ENCODE measurements around the gene ZNF26.

Gene ZNF26

DNA sequence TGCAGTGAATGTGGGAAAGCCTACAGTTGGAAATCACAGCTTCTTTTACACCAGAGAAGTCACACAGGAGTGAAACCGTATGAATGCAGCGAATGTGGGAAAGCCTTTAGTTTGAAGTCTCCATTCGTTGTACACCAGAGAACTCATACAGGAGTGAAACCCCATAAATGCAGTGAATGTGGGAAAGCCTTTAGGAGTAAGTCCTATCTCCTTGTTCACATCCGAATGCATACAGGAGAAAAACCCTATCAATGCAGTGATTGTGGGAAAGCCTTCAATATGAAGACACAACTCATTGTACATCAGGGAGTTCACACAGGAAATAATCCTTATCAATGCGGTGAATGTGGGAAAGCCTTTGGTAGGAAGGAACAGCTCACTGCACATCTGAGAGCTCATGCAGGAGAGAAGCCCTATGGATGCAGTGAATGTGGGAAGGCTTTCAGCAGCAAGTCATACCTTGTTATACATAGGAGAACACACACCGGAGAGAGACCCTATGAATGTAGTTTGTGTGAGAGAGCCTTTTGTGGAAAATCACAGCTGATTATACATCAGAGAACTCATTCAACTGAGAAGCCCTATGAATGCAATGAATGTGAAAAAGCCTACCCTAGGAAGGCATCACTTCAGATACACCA, 24.6 kb downstream of the ZNF26 start:
- Histone ChIP-seq H3K79me2 (ENCODE audit: low read length) (no peaks in the 10 kb centered on the region), H3K9ac (ENCODE audit: low read length) (no peak overlapping the region), H3K9me3 (replicated peaks; ENCODE audit: insufficient read depth, low read length) (no peaks in the 10 kb centered on the region), H3K4me3 (ENCODE audit: low read length) (no peak overlapping the region), H3K9me2 (replicated peaks; ENCODE audit: insufficient read depth, low read length) (no peaks in the 10 kb centered on the region), H4K20me1 (ENCODE audit: insufficient read depth, low read length) (no peaks in the 10 kb centered on the region), H3K27me3 (replicated peaks; ENCODE audit: insufficient read depth, low read length) (no peaks in the 10 kb centered on the region), H3K27ac (ENCODE audit: low read length) (no peak overlapping the region), H3K4me2 (ENCODE audit: low read depth, low read length) (no peak overlapping the region), H3K4me1 (ENCODE audit: low read length) (no peaks in the 10 kb centered on the region), H3F3A (ENCODE audit: insufficient read depth, low read length) (no peaks in the 10 kb centered on the region), H2AFZ (ENCODE audit: low read length) (no peak overlapping the region), H3K36me3 (replicated peaks; ENCODE audit: insufficient read depth, low read length) (peaks cover 7% of the 10 kb centered on the region)
- DNase-seq: no peak
- TF ChIP-seq, protein P1, sequence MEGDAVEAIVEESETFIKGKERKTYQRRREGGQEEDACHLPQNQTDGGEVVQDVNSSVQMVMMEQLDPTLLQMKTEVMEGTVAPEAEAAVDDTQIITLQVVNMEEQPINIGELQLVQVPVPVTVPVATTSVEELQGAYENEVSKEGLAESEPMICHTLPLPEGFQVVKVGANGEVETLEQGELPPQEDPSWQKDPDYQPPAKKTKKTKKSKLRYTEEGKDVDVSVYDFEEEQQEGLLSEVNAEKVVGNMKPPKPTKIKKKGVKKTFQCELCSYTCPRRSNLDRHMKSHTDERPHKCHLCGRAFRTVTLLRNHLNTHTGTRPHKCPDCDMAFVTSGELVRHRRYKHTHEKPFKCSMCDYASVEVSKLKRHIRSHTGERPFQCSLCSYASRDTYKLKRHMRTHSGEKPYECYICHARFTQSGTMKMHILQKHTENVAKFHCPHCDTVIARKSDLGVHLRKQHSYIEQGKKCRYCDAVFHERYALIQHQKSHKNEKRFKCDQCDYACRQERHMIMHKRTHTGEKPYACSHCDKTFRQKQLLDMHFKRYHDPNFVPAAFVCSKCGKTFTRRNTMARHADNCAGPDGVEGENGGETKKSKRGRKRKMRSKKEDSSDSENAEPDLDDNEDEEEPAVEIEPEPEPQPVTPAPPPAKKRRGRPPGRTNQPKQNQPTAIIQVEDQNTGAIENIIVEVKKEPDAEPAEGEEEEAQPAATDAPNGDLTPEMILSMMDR (IDR thresholded peaks at IDR 0.05; ENCODE audit: low read length): no peak
- no peak for TF ChIP-seq EZH2 (optimal IDR thresholded peaks at IDR 0.05; ENCODE audit: low read depth, low read length)
- no peak for TF ChIP-seq EZH2phosphoT487 (IDR thresholded peaks at IDR 0.05; ENCODE audit: low read length)

GRCh38 chr12:133023566-133023965, 37.4 kb downstream of the ZNF26 start:
- Histone ChIP-seq H3K4me2 (ENCODE audit: low read depth, low read length) (no peak overlapping the region), H3K9ac (ENCODE audit: low read length) (no peak overlapping the region), H4K20me1 (ENCODE audit: insufficient read depth, low read length) (no peaks in the 10 kb centered on the region), H3K79me2 (ENCODE audit: low read length) (no peaks in the 10 kb centered on the region), H3K27me3 (replicated peaks; ENCODE audit: insufficient read depth, low read length) (no peaks in the 10 kb centered on the region), H3K4me3 (ENCODE audit: low read length) (no peak overlapping the region), H3F3A (ENCODE audit: insufficient read depth, low read length) (no peaks in the 10 kb centered on the region), H2AFZ (ENCODE audit: low read length) (no peak overlapping the region), H3K9me3 (replicated peaks; ENCODE audit: insufficient read depth, low read length) (no peaks in the 10 kb centered on the region), H3K4me1 (ENCODE audit: low read length) (no peaks in the 10 kb centered on the region), H3K27ac (ENCODE audit: low read length) (no peak overlapping the region), H3K9me2 (replicated peaks; ENCODE audit: insufficient read depth, low read length) (no peaks in the 10 kb centered on the region), H3K36me3 (replicated peaks; ENCODE audit: insufficient read depth, low read length) (no peaks in the 10 kb centered on the region)
- no peak for DNase-seq
- TF ChIP-seq EZH2 (optimal IDR thresholded peaks at IDR 0.05; ENCODE audit: low read depth, low read length) (no peak), EZH2phosphoT487 (IDR thresholded peaks at IDR 0.05; ENCODE audit: low read length) (no peak)
- TF ChIP-seq, protein P1 (IDR thresholded peaks at IDR 0.05; ENCODE audit: low read length): no peak

- Histone ChIP-seq H3K9me2 (replicated peaks; ENCODE audit: insufficient read depth, low read length) (no peaks in the 10 kb centered on the region), H3K36me3 (replicated peaks; ENCODE audit: insufficient read depth, low read length) (no peaks in the 10 kb centered on the region), H3K4me2 (ENCODE audit: low read depth, low read length) (no peak overlapping the region), H3K9me3 (replicated peaks; ENCODE audit: insufficient read depth, low read length) (no peaks in the 10 kb centered on the region), H3K4me1 (ENCODE audit: low read length) (no peaks in the 10 kb centered on the region), H3K4me3 (ENCODE audit: low read length) (no peak overlapping the region), H3K27ac (ENCODE audit: low read length) (no peak overlapping the region), H3K79me2 (ENCODE audit: low read length) (no peaks in the 10 kb centered on the region), H3F3A (ENCODE audit: insufficient read depth, low read length) (no peaks in the 10 kb centered on the region), H3K27me3 (replicated peaks; ENCODE audit: insufficient read depth, low read length) (no peaks in the 10 kb centered on the region), H4K20me1 (ENCODE audit: insufficient read depth, low read length) (no peaks in the 10 kb centered on the region), H3K9ac (ENCODE audit: low read length) (no peak overlapping the region), H2AFZ (ENCODE audit: low read length) (no peak overlapping the region)
- TF ChIP-seq EZH2 (optimal IDR thresholded peaks at IDR 0.05; ENCODE audit: low read depth, low read length) (no peak), EZH2phosphoT487 (IDR thresholded peaks at IDR 0.05; ENCODE audit: low read length) (no peak)
- TF ChIP-seq, protein P1 (IDR thresholded peaks at IDR 0.05; ENCODE audit: low read length): no peak
- DNase-seq: no peak
Observed at GRCh38 chr12:133026996-133027395, 40.8 kb downstream of the ZNF26 start.
